Subcutaneous adipose tissue (tissue), 4 donors: ENCODE data around the gene ANGEL2. TPM values are rescaled to one million over a fixed set of nuclear protein-coding genes. Genes with fewer than 3 reads are reported as not detected.

Experiments
- total RNA-seq, 4 donors: library from RNA; depleted of rRNA; stranded (reverse); fragments of >200 nt; gene quantifications; one replicate each; pipeline ENCODE4 v1.1.0, GENCODE V29; 2016
- TF ChIP-seq, protein P1 (sequence below): fragments of 450-650 bp; IDR thresholded peaks from one replicate; pipeline ENCODE4 v1.5.1; 2016; ENCODE audit warnings: low read depth, mild to moderate bottlenecking, control low read depth, antibody characterized with exemption, moderate library complexity

Gene ANGEL2
- total RNA-seq, 4 donors from 2014 or later, result 53.3 to 66.5 (median 62.5) TPM

DNA sequence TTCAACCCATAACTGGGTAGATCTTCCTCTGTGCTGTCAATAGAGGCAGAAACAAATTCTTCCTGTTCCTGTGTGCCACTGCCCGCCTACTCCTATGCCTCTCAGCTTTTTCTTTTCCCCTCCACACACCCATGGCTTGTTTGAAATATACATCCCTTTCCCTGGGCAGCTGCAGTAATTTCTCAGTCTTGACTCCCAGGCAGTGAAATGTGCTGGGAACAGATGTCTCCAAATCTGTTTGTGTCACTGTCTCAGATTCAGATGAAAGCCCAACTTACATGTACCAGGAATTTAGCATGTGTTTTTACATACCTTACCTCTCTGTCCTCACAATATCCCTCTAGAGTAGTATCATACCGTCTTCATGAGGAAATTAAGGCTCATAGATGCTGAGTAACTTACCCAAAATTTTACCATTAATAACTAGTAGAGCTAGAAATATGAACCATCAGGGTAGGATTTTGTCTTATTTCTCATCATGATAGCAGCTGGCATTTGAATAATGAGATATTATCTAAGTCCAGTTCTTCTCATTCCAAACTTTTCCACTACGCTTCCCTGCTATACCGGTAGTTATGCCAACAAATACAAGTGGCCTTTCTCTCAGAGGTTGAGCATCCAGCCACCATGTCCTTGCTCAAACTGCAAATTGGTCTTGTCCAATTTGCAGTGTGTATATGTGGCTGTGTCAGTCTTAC, 70.1 kb downstream of the ANGEL2 start:
- TF ChIP-seq, protein P1, sequence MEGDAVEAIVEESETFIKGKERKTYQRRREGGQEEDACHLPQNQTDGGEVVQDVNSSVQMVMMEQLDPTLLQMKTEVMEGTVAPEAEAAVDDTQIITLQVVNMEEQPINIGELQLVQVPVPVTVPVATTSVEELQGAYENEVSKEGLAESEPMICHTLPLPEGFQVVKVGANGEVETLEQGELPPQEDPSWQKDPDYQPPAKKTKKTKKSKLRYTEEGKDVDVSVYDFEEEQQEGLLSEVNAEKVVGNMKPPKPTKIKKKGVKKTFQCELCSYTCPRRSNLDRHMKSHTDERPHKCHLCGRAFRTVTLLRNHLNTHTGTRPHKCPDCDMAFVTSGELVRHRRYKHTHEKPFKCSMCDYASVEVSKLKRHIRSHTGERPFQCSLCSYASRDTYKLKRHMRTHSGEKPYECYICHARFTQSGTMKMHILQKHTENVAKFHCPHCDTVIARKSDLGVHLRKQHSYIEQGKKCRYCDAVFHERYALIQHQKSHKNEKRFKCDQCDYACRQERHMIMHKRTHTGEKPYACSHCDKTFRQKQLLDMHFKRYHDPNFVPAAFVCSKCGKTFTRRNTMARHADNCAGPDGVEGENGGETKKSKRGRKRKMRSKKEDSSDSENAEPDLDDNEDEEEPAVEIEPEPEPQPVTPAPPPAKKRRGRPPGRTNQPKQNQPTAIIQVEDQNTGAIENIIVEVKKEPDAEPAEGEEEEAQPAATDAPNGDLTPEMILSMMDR, result no peak

- TF ChIP-seq, protein P1, result no peak
These were observed 70.6 kb downstream of the ANGEL2 start for GRCh38 chr1:212945056-212945455.

- TF ChIP-seq, protein P1, result no peak
These were observed 71.3 kb downstream of the ANGEL2 start for GRCh38 chr1:212944229-212944901.

GRCh38 chr1:212943393-212943710, 72.3 kb downstream of the ANGEL2 start:
- TF ChIP-seq, protein P1, result no peak

DNA sequence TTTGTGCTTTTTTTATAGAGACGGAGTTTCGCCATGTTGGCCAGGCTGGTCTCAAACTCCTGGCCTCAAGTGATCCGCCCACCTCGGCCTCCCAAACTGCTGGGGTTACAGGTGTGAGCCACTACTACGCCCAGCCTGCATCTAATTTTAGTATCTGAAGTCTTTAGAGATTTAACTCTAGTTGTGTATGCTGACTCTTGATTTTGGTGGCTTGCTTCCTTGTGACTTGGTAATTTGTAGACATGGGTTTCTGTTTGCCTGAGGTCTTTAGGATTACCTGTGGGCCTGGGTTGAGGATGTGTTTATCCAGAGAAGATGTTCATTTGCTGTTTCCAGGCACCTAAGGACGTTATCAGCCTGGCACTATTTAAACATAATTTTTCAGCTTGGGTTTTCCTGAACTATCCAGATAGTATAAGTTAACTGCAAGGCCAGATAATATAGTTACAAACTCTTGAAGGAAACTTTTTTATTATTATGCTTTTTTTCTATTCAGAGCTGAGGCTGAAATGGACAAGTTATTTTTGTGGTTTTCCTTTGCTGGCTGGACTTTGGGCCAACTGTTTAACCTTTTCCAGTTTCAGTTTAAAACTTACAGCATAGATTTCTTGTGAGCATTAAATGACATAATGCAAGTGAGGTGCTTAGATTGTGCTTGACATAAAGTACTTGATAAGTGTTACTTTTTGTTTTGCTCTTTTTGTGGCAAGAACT, 72.8 kb downstream of the ANGEL2 start:
- TF ChIP-seq, protein P1, result no peak

Other genes with a start within 250 kb of the ANGEL2 start
- gene NSL1, start 224.1 kb downstream of the ANGEL2 start, total RNA-seq, result 10 to 100 TPM; 17.7 to 46.8 (median 33.5) TPM
- gene TATDN3, start 224.0 kb downstream of the ANGEL2 start, total RNA-seq, result 10 to 100 TPM; 16.1 to 27.1 (median 22.7) TPM
- gene SPATA45, start 168.2 kb downstream of the ANGEL2 start, total RNA-seq, result not detected
- gene FLVCR1, start 157.6 kb downstream of the ANGEL2 start, total RNA-seq, result 1 to 10 TPM; 3.8 to 5.5 (median 4.9) TPM
- 1 to 10 TPM in 2 of 4 donors, under 1 TPM in 1, not detected in 1; 0.38 to 1.5 (median 1.1) TPM for gene VASH2, start 65.3 kb downstream of the ANGEL2 start, total RNA-seq
- 10 to 100 TPM; 22.6 to 30.7 (median 25.3) TPM for gene RPS6KC1, start 35.4 kb upstream of the ANGEL2 start, total RNA-seq